Panc1 (cell line): ENCODE data around the gene CTTNBP2NL.

Experiments
- POLR2AphosphoS5 ChIP-seq: IDR thresholded peaks from 2 replicates; pipeline ENCODE4 v1.6.1; 2012; ENCODE audit warnings: mild to moderate bottlenecking, low read depth, low read length, moderate library complexity
- TCF7L2 ChIP-seq: IDR thresholded peaks from 2 replicates; pipeline ENCODE4 v1.6.1; 2011; ENCODE audit warnings: mild to moderate bottlenecking, low read depth, low read length, inconsistent platforms
- TF ChIP-seq, protein P1 (sequence below): fragments of 450-650 bp; IDR thresholded peaks from 2 replicates; pipeline ENCODE4 v1.5.1; 2017; ENCODE audit warnings: mild to moderate bottlenecking
- TF ChIP-seq, protein P2 (sequence below), 2 experiments: IDR thresholded peaks; 2 replicates each; pipeline ENCODE4 v1.6.1; 2011 to 2012; ENCODE audit warnings: low read depth in 2 of 2, control low read depth in 1 of 2, low read length in 1 of 2, mild to moderate bottlenecking in 1 of 2, moderate library complexity in 1 of 2; ENCODE audit not compliant: insufficient read depth in 1 of 2

GRCh38 chr1:112449630-112449983, 53.6 kb downstream of the CTTNBP2NL start:
- TF ChIP-seq, protein P1, sequence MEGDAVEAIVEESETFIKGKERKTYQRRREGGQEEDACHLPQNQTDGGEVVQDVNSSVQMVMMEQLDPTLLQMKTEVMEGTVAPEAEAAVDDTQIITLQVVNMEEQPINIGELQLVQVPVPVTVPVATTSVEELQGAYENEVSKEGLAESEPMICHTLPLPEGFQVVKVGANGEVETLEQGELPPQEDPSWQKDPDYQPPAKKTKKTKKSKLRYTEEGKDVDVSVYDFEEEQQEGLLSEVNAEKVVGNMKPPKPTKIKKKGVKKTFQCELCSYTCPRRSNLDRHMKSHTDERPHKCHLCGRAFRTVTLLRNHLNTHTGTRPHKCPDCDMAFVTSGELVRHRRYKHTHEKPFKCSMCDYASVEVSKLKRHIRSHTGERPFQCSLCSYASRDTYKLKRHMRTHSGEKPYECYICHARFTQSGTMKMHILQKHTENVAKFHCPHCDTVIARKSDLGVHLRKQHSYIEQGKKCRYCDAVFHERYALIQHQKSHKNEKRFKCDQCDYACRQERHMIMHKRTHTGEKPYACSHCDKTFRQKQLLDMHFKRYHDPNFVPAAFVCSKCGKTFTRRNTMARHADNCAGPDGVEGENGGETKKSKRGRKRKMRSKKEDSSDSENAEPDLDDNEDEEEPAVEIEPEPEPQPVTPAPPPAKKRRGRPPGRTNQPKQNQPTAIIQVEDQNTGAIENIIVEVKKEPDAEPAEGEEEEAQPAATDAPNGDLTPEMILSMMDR: no peak
- TF ChIP-seq TCF7L2 (no peak), POLR2AphosphoS5 (no peak)
- TF ChIP-seq, protein P2, sequence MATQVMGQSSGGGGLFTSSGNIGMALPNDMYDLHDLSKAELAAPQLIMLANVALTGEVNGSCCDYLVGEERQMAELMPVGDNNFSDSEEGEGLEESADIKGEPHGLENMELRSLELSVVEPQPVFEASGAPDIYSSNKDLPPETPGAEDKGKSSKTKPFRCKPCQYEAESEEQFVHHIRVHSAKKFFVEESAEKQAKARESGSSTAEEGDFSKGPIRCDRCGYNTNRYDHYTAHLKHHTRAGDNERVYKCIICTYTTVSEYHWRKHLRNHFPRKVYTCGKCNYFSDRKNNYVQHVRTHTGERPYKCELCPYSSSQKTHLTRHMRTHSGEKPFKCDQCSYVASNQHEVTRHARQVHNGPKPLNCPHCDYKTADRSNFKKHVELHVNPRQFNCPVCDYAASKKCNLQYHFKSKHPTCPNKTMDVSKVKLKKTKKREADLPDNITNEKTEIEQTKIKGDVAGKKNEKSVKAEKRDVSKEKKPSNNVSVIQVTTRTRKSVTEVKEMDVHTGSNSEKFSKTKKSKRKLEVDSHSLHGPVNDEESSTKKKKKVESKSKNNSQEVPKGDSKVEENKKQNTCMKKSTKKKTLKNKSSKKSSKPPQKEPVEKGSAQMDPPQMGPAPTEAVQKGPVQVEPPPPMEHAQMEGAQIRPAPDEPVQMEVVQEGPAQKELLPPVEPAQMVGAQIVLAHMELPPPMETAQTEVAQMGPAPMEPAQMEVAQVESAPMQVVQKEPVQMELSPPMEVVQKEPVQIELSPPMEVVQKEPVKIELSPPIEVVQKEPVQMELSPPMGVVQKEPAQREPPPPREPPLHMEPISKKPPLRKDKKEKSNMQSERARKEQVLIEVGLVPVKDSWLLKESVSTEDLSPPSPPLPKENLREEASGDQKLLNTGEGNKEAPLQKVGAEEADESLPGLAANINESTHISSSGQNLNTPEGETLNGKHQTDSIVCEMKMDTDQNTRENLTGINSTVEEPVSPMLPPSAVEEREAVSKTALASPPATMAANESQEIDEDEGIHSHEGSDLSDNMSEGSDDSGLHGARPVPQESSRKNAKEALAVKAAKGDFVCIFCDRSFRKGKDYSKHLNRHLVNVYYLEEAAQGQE (IDR thresholded peaks at IDR 0.05; ENCODE audit: insufficient read depth in 1 of 2, low read depth in 2 of 2, low read length in 1 of 2): no peak
